Stimulated activated CD4-positive, alpha-beta T cell treated with anti-CD3 and anti-CD28 coated beads, Interleukin-2, amount 100 ng/mL, for 48 hours (primary cell): Measurements from ENCODE around the gene TMEM50B.
"Not testable (repeated sequence)": the region's sequence is repeated elsewhere in the genome, so short reads cannot be mapped to it uniquely, and the experiment has no call there.

Source experiments
- DNase-seq, 2 donors: peaks; one replicate each; pipeline ENCODE4 v3.0.0-alpha.2; 2020

The TMEM50B gene

GRCh38 chr21:33479679-33480480 is at the start of gene TMEM50B:
TSS of gene TMEM50B (minus strand) at chr21:33479974. CDS start at chr21:33468885, 11,089 bp downstream.
- peak; percentile 94 to 96 for DNase-seq

- no peak for DNase-seq
Observed at GRCh38 chr21:33522953-33523349, 43.2 kb upstream of the TMEM50B start.

GRCh38 chr21:33522297-33522952 is 42.7 kb upstream of the TMEM50B start:
- DNase-seq: no peak

GRCh38 chr21:33518899-33519298 is 39.1 kb upstream of the TMEM50B start:
- no peak for DNase-seq

DNA sequence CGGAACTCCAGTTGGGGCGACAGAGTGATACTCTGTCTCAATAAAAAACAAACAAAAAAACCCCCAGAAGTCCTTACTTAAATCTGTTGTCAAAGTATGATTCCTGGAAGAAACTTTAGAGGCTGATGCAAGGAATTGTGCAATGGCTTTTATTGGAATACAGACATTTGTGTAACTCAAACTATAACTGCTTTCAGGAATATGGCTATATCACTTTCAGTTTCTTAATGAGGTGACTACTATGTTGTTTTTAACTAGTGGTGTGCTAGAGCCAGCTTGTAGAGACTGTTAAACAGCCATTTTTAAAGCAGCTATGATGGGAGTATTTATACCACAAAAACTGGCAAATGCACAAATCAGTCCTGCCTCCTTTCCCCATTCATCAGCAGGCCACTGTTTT is 34.5 kb upstream of the TMEM50B start:
- DNase-seq: no peak

DNA sequence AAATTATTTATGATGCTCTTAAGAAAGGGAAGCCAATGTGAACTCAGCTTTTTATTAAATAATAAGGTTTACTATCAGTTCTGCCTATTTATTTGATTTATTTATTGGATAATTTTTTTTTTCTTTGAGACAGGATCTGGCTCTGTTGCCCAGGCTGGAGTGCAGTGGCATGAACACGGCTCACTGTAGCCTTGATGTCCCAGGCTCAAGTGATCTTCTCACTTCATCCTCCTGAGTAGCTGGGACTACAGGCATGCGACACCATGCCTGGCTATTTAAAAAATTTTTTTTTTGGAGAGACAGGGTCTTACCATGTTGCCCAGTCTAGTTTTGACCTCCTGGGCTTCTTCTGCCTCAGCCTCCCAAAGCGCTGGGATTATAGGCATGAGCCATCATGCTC is 32.7 kb upstream of the TMEM50B start:
- no peak for DNase-seq

DNA sequence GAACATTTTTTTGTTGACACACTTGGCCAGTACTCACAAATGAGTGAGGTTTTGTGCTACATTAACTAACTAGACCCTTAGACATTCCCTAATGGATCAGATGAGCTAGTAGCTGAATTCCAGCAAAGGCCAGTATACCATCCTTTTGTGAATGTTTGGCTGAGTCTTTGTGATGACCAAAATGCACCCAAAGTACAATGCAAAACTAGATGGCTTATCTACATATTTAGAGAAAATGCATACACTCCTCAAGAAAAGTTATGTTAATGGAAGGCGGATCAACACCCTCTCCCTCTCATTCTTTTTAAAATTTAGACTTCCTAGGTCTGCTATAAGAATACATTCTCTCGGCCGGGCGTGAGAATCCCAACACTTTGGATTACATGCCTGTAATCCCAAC is 31.9 kb upstream of the TMEM50B start:
- DNase-seq: no peak

GRCh38 chr21:33510826-33511225 is 31.1 kb upstream of the TMEM50B start:
- no peak for DNase-seq

DNA sequence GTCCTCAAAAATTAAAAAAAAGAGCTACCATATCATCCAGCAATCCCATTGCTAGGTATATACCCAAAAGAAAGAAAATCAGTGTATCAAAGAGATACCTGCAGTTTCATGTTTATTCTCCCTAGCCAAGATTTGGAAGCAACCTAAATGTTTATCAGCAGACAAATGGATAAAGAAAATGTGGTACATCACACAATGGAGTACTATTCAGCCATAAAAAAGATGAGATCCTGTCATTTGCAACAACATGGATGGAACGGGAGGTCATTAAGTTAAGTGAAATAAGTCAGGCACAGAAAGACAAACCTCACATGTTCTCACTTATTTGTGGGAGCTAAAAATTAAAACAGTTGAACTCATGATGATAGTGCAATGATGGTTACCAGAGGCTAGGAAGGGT is 27.2 kb upstream of the TMEM50B start:
- DNase-seq: not testable (repeated sequence)

DNA sequence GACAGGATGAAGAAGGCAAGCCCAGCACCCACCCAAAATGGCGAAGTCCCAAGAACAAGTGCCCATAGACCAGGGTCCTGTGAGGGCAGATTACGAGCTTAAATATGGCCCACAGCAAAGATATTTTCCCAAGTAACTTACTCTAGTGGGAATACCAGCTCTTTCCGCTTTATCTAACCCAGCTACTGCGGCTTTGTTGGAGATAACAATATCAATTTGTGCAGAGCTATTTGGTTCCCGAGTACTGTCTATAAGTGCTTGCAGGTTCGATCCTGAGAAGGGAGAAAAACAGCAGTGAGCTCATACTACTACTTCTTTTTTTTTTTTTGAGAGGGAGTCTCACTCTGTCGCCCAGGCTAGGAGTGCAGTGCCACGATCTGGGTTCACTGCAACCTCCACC is 26.1 kb upstream of the TMEM50B start:
- no peak for DNase-seq

GRCh38 chr21:33496345-33496744 is 16.6 kb upstream of the TMEM50B start:
- no peak for DNase-seq

- DNase-seq: no peak
Observed at GRCh38 chr21:33495743-33496142, 16.0 kb upstream of the TMEM50B start.

- no peak for DNase-seq
Observed at GRCh38 chr21:33493756-33494155, 14.0 kb upstream of the TMEM50B start.

- no peak for DNase-seq
Observed at GRCh38 chr21:33492571-33492970, 12.8 kb upstream of the TMEM50B start.

GRCh38 chr21:33491373-33492102 is 11.8 kb upstream of the TMEM50B start, which contains the start of gene DNAJC28:
TSS of gene DNAJC28 (minus strand) at chr21:33491716. CDS start at chr21:33489393, 2,323 bp downstream.
- DNase-seq: peak; percentile 85 to 89

DNA sequence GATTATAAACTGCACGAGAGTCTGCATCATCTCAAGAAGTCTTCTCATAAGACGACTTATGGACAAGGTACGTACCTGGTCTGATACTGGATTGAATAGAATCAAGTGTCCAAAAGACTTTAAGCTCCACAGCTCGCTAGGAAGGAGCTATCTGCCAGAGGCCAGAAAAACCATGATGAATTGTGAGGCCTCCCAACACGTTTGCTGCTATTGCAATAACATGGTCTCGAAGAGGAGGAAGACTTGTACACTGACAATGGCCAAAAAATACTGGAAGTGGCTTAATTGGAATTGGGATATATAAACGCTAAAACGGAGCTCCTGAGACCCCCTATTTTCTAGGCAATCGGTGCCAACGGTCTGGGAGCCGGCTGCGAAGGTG is 11.2 kb upstream of the TMEM50B start:
- DNase-seq: no peak

GRCh38 chr21:33488936-33489335 is 9.2 kb upstream of the TMEM50B start:
- no peak for DNase-seq

GRCh38 chr21:33487996-33488395 is 8.2 kb upstream of the TMEM50B start:
- DNase-seq: no peak

- DNase-seq: no peak
Observed at GRCh38 chr21:33481314-33481943, 1.7 kb upstream of the TMEM50B start.

GRCh38 chr21:33480481-33481103 is 818 bp upstream of the TMEM50B start:
- DNase-seq: no peak

DNA sequence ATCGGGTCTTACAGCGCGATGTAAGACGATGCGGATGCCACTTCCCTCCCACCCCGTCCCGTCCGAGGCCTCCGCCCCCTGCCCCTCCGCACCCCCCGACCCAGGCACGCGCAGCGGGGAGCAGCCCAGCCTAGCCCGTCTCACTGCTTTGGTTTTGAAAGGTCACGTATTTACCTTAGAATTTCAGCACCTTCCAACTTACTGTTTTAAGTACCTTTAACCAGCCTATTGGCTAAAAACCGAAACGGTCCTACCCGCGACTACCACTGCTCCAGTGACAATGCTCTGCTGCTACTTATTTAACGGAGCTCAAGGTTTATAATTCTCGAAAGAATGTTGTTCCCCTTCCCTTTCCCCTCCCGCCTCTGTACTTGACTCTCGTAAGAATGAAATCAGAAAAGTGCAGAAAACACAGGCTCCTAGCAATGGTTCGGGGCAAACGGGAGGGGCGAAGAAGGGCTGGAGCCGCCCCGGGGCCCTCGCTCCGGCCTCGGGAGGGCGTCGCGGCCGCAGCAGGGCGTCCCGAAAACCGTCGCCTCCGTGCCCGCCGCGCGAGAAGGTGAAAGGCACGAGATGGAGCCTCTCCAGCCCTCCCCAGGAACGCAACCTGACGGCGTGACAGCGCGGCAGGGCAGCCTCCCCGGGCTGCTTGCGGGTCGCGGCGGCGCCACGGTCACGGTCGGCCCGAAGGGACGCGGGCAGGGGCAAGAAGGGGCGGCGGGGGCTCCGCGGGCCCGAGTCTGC is 667 bp downstream of the TMEM50B start:
- DNase-seq: peak; percentile 23 to 33

- no peak for DNase-seq
Observed at GRCh38 chr21:33478182-33478581, 1.6 kb downstream of the TMEM50B start.
